NCI-H2227 (cell line): ENCODE results near the gene ZNF502.
"Not testable (repeated sequence)": the region's sequence is repeated elsewhere in the genome, so short reads cannot be mapped to it uniquely, and the experiment has no call there.

ENCODE experiments used
- DNase-seq: peaks from one replicate; lab custom pipeline; 2025; ENCODE audit not compliant: unreplicated experiment; lab: John Stamatoyannopoulos, UW

ZNF502 gene

DNA sequence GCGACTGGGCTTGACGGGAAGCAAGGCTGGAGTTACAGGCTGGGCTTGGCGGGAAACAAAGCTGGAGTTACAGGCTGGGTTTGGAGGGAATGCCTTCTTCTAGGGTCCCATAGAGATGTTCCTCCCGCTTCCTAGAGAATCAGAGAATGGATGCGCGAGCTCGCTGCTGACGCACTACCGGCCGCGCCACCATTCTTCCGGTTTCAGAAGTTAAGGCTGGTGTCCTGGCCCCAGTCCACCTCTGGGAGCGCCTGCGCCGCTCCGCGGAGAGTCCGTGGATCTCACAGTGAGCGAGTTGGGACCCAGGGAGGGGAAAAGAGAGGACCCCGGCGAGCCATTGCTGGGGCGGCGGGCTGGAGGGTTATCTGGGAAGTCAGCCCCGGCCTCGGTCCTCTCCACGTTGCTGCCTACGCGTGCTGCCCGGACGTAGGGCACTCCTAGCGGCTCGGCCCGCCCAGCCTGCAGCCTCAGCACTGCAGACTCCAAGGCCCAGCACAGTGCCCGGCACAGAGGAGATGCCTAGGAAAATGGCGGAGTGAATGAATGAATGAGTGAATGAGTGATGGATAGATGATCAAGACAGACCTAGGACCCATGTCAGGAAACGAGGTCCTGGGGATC lies at the start of gene ZNF502:
ZNF502 (plus strand) TSS at position 206 of the 621 bp plus-strand sequence. CDS start 7,602 bp downstream, outside the sequence.
- DNase-seq = peak; percentile 90

DNA sequence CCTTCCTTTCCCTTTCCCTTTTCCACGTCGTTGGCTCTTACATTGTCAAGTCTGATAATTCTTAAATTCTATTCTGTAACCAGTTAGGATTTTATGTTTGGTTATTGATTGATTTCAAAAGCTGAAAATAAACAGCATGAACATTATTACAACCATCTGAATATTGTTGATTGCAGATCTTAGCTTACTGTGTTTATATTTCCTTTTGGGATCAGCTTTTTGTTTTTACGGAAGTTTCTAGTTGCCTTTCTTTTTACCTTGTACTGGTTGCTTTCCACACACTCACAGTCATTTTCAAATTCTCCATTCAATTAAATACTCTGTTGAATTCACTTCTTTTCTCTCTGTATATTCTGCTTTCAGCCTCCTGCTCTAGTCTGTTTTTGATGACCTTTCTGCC lies 47.3 kb upstream of the ZNF502 start:
- DNase-seq = no peak

- DNase-seq = no peak
These were observed 46.1 kb upstream of the ZNF502 start for GRCh38 chr3:44666346-44666745.

DNA sequence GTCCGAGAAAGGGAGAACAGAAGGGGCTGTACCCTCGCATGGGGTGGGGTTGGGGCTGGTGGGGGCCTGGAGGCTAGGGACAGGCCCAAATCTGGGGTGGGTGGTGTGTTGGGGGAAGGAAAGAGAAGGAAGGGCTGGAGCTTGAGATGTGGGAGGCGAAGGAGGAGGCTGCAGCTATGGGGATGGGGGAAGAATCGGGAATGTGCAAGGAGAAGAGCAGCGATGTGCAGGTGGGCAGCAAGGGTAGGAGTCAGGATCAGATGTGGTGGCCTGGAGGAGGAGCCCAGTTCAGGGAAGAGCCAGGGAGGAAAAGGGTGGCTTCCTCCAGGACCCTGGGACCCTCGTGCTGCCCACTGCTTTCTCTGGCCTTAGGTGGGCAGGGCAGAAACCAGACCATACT lies 42.7 kb upstream of the ZNF502 start:
- no peak for DNase-seq

GRCh38 chr3:44673466-44673865 lies 39.0 kb upstream of the ZNF502 start:
- not testable (repeated sequence) for DNase-seq

DNA sequence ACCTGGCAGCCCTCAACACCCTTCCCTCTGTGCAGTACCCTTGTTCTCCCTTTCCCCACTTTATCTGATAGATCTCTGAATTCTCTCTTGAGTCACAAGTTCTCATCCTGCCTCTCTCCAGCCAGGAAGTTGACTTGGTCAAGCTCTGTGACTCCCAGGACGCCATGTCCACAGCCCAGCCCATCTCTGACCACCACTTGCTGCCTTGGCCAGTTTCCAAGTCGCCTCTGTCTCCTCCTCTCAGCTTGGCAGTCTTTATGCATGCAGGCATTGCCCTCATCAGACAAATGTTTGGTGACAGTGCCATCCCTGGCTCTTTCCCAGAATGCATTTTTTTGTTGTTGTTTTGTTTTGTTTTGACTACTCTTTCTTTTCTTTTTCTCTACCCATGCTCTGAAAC lies 38.2 kb upstream of the ZNF502 start:
- no peak for DNase-seq

GRCh38 chr3:44678480-44679116 lies 33.9 kb upstream of the ZNF502 start:
- DNase-seq = no peak

DNA sequence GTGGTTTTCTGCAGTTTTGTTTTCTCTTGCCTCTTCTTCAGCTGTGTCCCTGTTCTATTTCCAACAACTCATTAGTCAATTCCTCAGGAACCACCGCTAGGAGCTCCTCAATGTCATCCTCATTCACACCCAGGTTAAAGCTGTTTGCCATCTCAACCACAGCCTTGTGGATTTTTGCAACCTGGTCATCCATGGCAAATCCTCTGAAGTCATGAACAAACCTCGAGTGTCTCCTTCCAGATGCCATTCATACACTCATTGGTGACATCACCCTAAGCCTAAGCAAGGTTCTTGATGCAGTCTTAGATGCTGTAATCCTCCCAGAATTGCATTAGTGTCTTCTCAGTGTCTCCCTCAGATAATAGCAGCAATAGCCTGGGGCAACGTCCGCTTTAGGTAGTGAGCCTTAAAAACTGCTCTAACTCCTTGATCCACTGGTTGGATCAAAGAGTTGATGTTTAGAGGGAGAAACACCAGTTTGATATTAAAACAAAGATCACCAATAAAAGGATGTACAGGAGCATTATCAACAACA lies 31.5 kb upstream of the ZNF502 start:
- DNase-seq = no peak

- no peak for DNase-seq
These were observed 30.1 kb upstream of the ZNF502 start for GRCh38 chr3:44682182-44682896.

GRCh38 chr3:44685128-44685800 lies 27.2 kb upstream of the ZNF502 start:
- DNase-seq = peak; percentile 77

- DNase-seq = no peak
These were observed 24.6 kb upstream of the ZNF502 start for GRCh38 chr3:44687898-44688297.

DNA sequence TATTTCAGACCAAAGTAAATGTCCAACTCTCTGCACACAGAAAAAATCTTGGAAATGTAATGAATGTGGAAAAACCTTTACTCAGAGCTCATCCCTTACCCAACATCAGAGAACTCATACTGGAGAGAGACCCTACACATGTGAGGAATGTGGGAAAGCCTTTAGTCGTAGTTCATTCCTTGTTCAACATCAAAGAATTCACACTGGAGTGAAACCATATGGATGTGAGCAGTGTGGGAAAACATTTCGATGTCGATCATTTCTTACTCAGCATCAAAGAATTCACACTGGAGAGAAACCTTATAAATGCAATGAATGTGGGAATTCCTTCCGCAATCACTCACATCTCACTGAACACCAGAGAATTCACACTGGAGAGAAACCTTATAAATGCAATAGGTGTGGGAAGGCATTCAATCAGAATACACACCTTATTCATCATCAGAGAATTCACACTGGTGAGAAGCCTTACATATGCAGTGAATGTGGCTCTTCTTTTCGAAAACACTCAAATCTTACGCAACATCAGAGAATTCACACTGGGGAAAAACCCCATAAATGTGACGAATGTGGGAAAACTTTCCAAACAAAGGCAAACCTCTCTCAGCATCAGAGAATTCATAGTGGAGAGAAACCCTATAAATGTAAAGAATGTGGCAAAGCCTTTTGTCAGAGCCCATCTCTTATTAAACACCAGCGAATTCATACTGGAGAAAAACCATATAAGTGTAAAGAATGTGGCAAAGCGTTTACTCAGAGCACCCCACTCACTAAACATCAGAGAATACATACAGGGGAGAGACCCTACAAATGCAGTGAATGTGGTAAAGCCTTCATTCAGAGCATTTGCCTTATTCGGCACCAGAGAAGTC lies 9.0 kb downstream of the ZNF502 start:
- no peak for DNase-seq

DNA sequence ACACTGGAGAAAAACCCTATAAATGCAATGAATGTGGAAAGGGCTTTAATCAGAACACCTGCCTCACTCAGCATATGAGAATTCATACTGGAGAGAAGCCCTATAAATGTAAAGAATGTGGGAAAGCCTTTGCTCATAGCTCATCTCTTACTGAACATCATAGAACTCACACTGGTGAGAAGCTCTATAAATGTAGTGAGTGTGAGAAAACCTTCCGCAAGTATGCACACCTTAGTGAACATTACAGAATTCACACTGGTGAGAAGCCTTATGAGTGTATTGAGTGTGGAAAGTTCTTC lies 9.6 kb downstream of the ZNF502 start:
- DNase-seq = no peak

DNA sequence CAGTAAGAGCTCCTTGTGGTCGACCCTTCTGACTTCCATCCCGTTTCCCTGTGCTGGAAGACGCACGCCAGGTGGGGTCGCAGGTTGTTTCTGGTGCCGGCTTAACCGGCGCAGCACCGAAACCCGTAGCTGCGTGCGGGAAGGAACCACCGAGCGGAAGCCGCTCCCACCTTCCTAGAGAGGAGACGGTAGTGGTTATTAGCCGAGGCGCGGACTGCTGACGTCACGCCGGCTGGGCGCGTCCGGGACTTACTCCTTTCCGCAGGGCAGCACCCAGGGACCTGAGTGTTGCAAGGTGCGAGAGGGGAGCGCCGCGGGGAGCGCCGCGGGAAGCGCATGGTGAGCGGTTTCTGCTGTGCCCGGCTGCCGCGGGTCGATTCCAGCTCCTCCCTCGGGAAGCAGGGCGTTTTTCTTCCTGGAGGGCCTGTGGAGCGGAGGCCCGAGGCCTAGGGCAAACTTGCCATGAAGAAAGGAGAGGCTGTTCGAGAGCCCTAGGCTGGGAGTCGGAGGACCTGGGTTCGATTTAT lies 17.0 kb downstream of the ZNF502 start, which contains the start of gene ZNF501:
ZNF501 (plus strand) TSS at position 252 of the 527 bp plus-strand sequence. CDS start 4,787 bp downstream, outside the sequence.
- peak; percentile 92 for DNase-seq

DNA sequence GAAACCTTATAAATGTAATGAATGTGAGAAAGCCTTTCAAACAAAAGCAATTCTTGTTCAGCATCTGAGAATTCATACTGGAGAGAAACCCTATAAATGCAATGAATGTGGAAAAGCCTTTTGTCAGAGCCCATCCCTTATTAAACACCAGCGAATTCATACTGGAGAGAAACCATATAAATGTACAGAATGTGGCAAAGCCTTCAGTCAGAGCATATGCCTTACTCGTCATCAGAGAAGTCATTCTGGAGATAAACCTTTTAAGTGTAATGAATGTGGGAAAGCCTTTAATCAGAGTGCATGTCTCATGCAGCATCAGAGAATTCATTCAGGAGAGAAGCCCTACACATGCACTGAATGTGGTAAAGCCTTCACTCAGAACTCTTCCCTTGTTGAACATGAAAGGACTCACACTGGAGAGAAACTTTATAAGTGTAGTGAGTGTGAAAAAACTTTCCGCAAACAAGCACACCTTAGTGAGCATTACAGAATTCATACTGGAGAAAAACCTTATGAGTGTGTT lies 22.2 kb downstream of the ZNF502 start:
- no peak for DNase-seq

GRCh38 chr3:44761101-44761423 lies 48.6 kb downstream of the ZNF502 start:
- no peak for DNase-seq

DNA sequence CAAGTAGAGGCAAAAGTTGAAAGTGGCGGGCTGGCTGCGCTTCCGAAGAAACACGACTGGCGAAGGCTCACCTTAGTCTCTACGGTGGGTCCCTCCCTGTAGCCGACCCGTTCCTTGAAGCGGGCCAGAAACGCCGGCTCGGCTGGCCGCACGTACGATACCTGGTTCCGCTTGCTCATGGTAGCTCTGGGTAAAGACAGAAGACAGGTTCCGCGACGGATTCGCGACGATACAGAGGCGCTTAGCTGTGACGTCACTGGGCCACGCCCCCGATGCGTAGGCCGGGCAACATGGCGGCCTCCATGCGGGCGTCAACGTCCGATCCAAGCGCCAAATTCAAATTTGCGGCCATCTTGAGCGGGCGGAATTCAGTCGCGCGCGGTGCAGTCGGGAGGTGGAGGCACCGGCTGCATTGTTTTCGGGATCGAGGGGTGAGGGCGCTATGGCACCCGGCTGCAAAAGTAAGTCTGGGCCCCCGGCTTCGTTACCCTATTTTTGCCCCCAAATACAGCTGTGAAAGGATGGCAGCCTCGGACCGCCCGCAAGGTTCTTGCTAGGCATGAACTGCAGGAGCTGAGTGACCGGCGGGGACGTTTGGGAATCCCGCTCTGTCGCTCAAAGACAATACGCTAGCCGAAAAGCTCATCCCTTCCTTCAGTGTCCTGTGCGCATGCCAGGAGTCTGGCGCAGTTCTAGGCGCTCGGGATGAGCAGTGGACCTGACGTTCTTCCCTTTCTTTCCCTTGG lies 49.1 kb downstream of the ZNF502 start, which contains the start of the genes KIAA1143 and KIF15:
KIAA1143 (minus strand) TSS at position 196 of the 746 bp plus-strand sequence; CDS start at position 179, 17 bp downstream.
KIF15 (plus strand) TSS at position 371 of the 746 bp plus-strand sequence; CDS start at position 443, 72 bp downstream.
- peak; percentile 96 for DNase-seq

DNA sequence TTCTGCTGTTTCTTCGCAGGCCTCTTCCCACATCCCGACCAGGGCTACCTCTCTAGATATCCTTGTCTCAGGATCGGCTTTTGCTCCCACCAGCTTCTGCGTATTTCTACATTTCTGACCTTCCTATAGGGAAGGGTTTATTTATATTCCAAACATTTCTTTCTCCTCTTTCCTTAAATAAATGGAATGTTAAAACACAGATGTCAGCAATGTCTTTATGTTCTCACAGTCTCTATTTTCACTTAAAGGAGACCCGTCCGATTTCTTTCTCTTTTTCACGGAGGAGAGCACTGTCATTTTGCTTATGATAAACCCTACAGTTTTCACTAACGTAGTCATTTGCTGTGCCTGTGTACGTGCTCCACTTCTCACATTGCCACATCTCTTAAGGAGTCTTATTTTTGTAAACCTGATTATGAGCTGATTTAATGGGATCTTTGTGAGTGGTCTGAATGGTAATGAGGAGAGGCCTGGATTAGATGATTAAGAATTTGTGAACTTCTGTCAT lies 49.8 kb downstream of the ZNF502 start:
- DNase-seq = peak; percentile 26

GRCh38 chr3:44762690-44763089 lies 50.2 kb downstream of the ZNF502 start:
- no peak for DNase-seq
